LHCN-M2 (cell line): ENCODE results near the gene PPP1R3D. TPM values are rescaled to one million over a fixed set of nuclear protein-coding genes. Genes with fewer than 3 reads are reported as not detected.

Experiments used
- DNase-seq: peaks from one replicate; pipeline ENCODE4 v3.0.0-alpha.2; 2012; ENCODE audit warnings: low read depth
- total RNA-seq: library from RNA; depleted of rRNA; stranded (reverse); fragments of >200 nt; gene quantifications from 2 replicates; pipeline ENCODE4 v1.2.3, GENCODE V29; 2014

The PPP1R3D gene
- total RNA-seq, 1 experiment from 2014 or later, result 6.3 TPM

DNA sequence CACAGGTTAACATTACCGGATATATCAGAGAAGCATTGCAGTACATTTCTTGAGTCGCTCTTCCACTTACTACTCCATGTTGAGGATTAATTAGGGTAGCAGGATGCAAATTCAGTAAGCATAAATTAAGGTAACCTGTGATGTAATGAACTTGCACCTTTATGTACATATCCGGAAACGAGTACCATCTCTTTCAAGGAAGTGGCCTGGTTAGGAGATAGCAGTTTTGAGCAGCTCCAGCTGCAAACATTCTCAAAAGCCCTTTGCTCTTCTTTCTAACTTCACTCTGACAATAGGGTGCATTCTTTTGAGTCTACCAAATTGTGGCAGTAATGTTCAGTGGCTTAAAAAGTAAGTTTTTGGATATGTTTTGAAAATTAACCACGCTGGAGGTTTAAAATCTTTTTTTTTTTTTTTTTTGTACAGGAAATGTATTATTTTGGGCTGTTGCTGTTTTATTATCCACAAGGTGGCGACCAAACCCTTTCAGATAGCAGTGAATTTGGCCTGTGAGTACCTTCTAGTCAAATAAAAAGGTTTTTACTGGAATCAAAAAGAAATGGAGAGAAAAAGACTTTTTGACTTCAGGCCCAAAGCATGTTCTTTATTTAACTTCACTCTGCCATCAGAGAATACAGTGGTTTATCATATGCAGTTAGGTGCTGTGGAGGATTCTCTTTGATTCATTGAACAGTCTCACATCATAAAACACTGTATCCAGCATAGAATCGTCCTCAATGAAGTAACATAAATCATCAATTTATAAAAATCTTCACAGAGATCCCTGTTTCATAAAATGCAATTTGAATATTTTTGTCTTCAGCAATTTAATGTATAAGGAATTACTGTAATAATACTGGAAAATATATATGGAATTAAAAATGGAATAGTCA is 9.0 kb upstream of the PPP1R3D start:
- DNase-seq, result peak; percentile 54

DNA sequence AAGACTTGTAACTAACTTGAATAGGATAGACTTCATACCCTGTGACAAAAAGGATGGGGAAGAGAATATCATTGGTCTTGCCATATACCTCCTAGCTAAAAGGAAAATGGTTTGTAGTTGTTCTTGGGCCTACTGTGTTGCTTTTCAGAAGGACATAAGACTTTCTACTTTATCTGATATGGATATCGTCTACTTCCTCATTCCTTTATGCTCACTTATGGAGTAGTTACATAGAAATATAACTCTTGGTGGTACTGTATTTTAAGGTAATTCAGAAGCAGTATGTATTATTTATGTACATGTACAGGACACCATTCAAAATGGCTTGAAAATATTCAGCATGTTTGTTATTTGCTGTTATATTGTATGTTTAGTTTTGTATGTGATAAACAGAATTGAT is 8.1 kb upstream of the PPP1R3D start:
- DNase-seq, result no peak

DNA sequence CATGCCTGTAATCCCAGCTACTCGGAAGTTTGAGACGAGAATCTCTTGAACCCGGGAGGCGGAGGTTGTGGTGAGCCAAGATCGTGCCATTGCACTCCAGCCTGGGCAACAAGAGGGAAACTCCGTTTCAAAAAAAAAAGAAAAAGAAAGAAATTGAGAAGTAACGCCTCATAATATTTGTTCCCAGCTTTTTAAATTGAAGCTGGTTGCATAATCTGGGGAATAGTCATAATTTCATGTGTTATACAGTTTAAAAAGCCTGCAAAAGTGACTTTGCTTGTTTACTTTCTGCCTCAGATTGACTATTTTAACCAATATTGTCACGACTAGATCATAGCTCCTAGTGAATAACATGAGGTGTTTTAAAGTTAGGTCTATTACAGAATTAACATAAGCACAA is 7.3 kb upstream of the PPP1R3D start:
- no peak for DNase-seq

DNA sequence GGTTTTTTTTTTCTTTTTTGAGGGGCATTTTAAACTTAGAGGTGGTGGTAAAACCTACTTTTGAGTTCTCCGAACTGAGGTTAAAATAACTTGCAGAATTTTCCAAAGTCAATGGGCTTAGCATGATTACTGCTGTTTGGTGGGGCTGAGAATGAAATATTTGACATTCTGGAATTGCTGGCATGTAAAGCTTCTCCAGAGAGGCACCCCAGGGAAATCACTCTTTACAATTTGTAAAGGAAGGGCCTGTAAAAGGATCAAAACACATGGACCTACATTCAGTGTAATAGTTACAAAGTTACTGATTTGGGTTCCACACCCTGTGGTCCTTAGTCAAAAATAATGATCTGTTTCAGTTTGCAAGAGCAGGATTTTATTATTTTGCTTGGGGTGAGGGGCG is 5.6 kb upstream of the PPP1R3D start:
- no peak for DNase-seq

DNA sequence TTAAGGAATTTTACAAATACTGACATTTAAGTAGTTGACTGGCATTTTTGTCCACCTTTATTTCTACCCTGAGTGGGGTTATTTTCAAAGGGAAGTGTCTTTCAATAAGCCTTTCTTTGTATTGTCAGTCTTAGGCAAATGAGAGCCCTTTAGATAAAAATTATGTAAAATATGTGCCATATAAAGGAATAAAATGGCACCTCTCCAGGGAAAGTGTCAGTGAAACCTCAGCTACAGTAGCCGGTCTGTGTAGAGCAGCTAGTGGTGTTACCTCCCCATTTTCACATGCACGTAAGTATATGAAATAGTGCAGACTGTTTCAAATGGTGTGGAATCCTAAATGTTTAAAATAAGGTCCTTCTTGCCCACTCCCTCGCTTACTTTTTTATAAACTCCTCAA is 5.1 kb upstream of the PPP1R3D start:
- DNase-seq, result no peak

DNA sequence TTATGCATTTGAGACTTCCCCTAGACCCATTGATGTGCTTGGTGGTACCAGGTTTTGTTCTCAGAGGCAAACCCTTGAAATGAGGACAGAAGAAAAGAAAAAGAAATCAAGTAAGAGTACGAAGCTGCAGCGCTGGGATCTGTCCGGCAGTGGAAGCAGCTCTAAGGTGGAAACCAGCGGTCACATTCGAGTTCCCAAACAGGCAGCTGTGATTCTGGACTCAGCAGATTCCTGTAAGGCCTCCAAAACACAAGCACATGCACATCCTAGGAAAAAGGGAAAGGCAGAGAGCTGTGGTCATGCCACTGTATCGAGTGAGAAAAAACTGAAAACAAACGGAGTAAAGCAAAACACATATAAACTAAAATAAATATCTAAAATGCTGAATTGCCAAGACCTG is 4.6 kb upstream of the PPP1R3D start:
- DNase-seq, result no peak

DNA sequence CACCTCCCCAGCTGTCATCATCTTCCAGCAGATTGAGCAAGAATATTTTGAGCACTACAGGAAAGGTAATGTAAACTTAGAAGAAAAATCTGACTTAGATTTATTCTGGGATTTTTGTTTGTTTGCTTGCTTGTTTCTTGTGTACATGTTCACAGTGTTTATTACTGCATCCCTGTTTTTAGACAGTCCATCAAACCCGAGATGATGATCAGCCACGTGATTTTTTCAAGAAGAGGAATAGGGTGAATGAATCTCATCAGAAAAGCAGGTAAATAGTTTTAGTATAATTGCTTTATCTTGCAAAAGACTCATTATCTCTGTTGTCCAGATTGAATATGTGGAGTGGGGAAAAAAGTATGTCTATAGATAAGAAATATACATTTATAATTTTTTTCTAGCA is 2.1 kb upstream of the PPP1R3D start:
- no peak for DNase-seq

DNA sequence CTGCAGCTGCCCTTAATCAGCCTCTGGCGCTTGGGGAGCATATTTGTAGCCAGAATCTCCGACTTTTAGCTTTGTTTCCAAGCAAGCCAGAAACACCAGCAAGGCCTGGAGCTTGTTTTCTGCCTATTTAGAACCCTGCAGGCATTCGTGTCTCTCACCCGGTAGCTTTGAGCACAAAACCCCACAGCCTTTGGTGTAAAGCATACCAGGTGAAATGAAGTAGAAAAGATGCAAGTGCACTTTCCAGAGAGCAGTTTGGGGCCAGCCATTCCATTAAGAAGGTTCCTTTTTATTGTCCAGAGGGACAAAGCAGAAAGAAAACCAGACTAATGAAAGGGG is 820 bp upstream of the PPP1R3D start:
- DNase-seq, result no peak

DNA sequence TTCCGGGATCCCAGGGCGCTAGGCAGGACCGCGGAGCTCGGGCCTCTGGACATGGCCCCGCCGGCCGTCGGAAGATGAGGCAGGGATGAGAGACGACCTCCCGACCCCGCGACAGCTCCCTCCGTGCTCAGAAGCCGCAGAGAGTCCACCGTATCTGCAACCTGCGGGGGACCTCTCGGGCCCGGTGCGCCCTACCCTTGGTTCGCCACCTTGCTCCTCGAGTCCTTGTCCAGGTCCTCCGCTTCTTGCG is 301 bp downstream of the PPP1R3D start:
- no peak for DNase-seq

DNA sequence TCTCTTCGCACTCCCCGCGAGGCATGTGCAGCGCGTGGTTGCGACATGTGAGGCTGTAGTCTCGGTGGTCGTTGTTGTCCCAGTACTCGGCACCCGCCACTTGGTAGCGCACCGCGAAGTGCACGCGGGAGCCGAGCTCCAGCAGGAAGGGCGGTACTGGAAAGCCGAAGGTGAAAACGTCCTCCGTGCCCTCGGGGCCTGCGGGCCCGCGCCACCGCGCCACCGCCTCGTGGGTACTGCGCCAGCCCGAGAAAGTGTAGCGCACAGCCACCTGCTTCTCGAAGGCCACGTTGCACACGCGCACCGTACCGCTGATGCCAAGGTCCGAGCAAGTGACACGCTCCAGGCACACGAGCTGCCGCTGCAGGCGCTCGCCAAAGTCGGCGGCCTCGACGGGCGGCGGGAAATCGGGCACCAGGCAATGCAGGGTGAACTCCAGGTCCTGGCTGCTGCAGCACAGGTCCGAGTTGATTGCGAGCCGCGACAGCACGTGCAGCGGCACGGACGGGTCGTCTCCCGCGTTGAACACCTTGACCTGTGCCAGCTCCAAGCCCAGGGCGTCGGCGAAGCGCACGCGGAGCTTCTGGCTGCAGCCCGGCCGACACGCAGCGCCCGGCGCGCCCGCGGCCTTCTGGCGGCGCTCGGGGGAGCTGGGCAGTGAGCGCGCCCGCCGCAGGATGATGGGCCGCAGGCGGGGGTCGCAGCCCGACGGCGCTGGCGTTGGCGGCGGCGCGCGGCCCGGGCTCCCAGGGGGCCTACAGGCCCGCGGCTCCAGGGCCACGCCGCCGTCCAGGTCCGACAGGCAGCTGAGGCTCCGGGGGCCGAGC is 840 bp downstream of the PPP1R3D start:
- no peak for DNase-seq

DNA sequence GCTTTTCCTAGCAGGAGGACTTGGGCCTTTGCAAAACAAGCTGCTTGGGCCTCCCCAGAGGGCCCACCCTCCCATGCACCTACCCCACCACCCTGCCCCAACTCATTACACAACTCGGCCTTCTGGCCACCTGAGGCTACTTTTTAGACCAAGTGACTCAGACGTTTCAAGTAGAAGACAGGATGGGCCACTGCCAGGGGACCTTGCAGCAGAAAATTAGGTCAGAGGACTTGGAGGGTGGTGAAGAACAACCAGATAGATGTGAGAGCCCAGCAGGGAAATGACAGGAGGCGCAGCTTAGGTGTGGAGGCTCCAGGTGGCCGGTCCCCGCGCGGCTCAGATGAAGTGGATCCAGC is 1.4 kb downstream of the PPP1R3D start:
- DNase-seq, result no peak

DNA sequence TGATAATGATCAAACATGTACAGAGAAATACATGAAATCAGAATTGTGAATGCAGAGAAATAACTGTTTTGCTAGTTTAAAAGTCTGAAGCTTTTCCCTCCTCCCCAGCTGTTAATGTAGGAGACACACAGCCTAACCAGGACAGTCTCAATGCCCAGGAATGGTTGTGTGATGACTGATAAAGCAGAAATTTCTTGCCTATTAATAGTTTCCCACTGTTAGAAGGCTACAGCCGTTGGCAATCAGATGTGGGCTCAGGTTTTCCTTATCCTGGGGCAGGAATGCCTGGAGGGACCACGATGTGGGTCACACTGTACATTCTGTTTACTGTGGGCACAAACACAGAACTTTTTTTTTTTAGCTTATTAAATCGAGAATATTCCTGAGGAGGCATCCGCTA is 1.9 kb downstream of the PPP1R3D start:
- peak; percentile 61 for DNase-seq

DNA sequence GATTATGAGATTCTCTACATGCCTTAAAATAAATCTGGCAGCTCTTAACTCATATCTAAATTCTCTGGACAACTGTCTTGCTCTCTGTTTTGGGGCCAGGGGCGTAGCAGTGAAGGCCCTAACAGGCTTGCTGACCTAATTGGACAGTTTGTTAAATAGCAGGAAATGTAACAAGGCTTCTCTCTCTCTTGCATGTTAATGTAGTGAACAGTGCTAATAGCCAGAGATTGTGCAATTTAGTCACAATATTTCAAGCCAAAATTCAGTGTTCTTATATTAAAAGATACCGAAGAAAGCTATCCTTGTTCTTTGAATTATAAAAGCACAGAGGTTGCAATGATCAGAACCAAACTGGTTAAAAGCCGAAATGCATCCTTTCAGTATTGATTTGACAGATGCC is 3.0 kb downstream of the PPP1R3D start:
- no peak for DNase-seq

DNA sequence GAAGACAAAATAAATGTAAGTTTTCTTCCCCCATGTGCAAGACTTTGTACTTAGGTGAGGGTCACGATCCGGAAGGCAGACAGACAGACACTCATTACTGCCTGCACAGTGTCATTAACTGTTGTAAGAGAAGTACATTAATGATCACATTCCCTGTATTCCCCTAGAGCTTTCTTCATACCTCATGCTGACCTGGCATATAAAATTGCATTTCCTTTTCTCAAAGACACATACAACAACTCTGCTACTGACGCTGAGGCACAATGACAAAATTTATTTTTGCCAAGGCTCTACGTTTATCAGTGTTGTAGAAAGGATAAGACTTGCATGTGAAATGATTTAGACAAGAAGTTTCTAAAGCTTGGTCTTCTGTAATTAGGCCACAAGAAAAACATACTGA is 3.7 kb downstream of the PPP1R3D start:
- no peak for DNase-seq

DNA sequence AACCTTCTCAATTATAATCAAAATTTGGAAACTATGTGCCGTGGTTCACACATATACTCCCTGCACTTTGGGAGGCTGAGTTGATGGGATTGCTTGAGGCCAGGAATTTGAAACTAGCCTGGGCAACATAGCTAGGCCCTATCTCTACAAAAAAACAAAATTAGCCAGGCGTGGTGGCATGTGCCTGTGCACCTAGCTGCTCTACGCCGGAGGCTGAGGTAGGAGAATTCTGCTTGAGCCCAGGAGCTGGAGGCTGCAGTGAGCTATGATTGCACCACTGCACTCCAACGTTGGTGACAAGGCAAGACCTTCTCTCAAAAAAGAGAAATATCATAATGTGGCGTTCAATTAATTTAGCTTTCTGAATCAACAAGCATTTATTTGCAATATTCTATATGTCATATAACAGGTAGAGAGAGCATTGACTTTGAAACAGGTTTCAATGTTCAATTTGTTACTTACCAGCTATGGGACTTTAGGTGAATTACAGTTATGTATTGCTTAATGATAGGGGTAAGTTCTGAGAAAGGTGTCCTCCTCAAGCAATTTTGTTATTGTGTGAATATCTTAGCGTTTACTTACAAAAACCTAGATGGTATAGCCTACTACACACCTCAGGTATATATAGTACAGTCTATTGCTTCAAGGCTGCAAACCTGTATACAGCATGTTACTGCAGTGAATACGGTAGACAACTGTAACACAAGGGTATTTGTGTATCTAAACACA is 4.5 kb downstream of the PPP1R3D start:
- no peak for DNase-seq

DNA sequence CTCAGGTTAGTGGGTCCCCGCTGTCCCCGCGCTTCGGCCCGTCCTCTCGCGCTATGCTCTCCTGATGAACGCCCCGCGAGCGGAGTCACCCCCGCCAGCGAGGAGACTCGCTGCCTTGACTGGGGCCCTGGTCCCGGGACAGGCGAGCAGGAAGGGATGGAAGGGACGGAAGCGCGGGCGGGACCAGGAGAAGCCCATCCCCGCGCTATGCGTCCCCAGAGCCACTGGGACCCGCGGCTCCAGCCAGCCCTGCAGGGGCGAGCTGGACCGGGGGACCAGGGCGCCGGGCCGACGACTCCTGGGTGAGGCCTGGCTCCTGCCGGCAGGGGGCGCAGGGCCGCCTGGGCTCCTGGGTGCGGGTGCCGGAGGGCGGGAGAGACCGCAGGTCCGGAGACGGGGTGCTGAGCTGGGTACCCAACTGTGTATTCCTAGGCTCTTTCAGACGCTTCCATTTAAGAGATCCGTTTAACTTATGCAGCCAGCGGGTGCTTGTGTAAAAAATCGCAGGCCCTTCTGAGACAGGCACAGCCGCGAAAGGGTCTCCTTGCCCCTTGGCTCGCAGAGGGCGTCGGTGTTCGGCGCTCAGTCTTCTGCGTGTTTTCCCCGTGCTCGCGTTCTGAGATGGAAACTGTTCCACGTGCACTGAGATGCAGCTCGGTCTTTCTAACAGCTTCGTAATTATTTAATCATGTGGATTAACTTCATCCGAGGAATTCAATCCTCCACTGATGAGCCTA is 6.1 kb downstream of the PPP1R3D start:
- peak; percentile 17 for DNase-seq

DNA sequence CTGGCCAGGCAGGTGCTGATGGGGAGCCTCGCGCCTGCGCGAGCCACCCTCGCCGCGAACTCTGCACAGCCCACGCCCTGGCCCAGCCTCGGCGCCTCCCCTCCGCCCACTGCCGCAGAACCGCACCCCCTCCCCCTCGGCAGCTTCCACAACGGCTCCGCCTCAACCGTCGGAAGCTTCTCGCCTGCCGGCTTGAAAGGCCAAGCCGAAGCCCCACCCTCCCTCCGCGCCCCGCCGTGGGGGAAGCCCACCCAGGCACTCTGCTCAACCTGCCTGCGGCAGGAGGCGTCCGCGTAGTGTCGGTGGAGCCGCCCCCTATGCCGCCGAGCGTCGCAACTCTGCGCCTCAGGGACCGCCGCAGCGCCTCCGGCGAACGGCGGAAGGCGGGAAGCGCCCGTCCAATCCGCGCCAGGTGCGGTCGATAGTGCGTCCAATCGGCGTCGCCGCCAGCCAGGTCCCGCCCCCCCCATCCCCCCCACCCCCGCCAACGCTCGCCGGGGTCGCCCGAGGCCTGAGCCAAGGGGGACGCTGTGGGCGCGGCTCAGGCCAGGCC is 6.7 kb downstream of the PPP1R3D start, which contains the start of gene SYCP2:
Gene SYCP2 (minus strand): TSS at position 342 of the 553 bp plus-strand sequence. CDS start 11,224 bp downstream, outside the sequence.
- DNase-seq, result no peak

DNA sequence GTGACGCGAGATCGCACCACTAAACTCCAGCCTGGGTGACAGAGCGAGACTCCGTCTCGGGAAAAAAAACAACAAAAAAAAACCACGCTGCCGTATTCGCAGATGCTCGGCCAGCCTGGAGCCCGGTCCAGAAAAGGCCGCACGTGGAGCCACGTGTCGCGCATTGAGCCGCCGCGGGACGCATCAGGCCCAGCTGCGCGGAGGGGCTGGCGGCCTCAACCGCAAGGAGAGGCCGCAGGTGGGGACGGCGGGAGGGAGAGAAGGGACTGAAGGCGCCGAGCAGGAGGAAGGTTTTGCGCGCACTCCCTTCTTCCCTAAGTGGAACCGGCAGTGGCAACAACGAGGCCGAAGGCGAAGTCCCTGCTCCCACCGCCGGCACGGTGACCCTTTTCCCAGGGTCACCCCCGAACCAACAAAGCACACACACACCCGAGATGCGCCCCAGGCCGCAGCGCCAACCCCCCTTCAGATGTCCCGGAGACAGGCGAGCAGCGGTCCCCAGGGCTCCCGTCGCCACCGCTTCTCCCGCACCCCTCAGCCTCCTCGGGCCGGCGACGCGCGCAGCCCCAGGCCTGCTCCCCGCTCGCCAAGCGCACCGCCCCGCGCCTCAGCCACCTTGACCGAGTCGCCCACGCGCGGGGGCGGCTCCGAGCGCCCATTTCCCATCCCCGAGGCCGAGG is 7.3 kb downstream of the PPP1R3D start:
- no peak for DNase-seq

DNA sequence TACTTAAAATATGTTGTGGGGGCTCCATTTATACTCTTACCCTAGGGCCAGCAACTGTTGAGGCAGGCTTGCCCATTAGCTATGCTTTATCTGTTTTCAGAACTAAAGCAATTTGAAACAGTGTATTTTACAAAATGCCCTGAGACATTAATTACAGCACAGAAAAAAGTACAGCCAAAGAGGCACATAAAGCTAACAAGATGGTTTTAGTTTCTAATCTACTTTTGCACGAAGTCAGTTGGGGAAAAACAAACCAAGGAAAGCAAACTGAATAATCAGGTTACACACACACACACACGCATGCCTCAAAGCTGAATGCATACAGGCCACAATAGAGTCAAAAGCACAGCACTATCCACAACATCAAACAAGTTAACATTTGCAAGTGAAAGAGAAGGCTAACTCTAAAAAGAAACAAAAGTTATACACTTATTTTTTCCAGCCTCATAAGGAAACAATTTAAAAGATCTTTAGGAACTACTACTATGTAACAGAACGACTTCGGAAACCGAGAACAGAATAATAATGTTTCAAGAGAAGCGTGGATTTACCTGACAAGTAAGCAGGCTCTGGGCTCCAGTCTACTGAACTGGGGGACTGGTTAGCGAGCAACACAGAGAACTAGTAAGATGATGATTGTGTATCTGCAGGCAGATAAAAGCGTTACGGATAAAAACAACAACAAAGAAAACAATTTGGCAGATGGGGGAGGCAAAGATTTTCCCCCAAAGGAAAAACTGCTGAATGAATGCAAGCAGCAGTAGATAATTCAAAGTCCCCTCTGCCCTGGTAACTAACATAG is 8.4 kb downstream of the PPP1R3D start:
- no peak for DNase-seq

DNA sequence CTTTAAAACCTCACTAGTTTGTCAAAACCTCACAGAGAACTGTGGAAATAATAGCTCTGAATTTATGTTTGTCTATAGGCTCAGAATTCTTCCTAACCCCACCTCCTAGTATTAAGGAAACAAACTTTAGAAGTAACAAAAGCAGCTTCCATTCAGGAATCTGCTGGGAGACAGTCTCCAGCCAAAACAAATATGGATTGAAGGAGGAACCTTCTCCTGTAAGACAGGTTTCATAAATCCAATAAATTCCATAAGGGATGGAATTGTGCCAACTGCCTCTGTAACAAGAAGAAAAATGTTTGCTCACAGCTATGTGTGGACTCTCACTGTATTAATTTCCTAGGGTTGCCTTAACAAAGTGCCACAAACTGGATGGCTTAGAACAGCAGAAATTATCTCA is 14.2 kb downstream of the PPP1R3D start:
- no peak for DNase-seq
